ENCODE results near the gene RYR2.

Gene RYR2

DNA sequence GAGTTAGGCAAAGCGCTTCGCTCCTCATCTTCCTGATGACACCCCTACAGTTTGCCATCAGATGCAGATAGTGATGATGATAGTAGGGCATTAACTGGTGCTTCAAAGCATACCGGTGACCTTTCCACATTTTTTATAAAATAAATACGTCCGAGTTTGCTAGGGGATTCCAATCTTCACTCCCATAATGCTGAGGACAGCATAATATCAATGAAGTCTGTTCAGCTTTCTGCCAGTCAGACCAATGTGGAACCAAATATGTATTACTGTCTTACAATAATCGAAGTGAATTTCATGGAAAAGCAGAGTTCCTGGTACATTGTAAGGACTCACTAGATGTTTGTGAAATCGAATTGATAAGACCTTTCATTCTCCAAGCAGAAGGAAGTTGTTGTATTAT, 258.7 kb downstream of the RYR2 start:
- H4K20me1 ChIP-seq (ENCODE audit: insufficient read depth, low read length), result no peaks in the 10 kb centered on the region

DNA sequence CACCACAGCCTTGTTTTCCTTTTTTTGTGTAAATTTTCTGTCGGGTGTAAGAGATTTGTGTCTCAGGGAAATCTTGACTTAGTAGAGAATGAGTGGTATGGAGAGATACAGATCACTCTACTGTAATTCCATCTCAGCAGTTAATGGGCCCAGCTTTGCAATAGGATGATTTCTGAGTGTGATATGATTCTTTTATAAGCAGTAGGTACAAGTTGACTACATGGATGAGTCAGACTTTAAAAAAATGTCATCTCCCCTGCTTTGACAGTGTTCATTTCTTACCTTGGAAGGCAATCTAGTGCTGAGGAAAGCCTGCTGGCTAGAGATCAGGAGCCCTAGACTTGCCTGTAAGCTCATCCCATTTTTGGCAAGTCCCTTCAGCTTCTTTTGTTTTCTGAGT, 261.9 kb downstream of the RYR2 start:
- H3K27me3 ChIP-seq (ENCODE audit: low read depth, low read length), result peaks cover 10% of the 10 kb centered on the region; the same call in 1 of the 2 replicates
- no peaks in the 10 kb centered on the region for H4K20me1 ChIP-seq (ENCODE audit: insufficient read depth, low read length)
- H3K36me3 ChIP-seq (replicated peaks; ENCODE audit: low read depth, low read length), result no peaks in the 10 kb centered on the region
- no peaks in the 10 kb centered on the region for H3K79me2 ChIP-seq (ENCODE audit: low read length)
- H3K9me3 ChIP-seq (ENCODE audit: insufficient read depth, low read length), result no peaks in the 10 kb centered on the region
- H2AFZ ChIP-seq (ENCODE audit: low read depth, low read length), result no peak overlapping the region
- H3K4me1 ChIP-seq (ENCODE audit: low read length), result no peaks in the 10 kb centered on the region
- no peak overlapping the region for H3K4me2 ChIP-seq (ENCODE audit: low read length)
- no peak overlapping the region for H3K27ac ChIP-seq (ENCODE audit: low read length)
- TF ChIP-seq, protein P1, sequence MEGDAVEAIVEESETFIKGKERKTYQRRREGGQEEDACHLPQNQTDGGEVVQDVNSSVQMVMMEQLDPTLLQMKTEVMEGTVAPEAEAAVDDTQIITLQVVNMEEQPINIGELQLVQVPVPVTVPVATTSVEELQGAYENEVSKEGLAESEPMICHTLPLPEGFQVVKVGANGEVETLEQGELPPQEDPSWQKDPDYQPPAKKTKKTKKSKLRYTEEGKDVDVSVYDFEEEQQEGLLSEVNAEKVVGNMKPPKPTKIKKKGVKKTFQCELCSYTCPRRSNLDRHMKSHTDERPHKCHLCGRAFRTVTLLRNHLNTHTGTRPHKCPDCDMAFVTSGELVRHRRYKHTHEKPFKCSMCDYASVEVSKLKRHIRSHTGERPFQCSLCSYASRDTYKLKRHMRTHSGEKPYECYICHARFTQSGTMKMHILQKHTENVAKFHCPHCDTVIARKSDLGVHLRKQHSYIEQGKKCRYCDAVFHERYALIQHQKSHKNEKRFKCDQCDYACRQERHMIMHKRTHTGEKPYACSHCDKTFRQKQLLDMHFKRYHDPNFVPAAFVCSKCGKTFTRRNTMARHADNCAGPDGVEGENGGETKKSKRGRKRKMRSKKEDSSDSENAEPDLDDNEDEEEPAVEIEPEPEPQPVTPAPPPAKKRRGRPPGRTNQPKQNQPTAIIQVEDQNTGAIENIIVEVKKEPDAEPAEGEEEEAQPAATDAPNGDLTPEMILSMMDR (IDR thresholded peaks at IDR 0.05; ENCODE audit: low read depth, low read length), result no peak
- no peak overlapping the region for H3K9ac ChIP-seq (ENCODE audit: low read length)
- H3K4me3 ChIP-seq (ENCODE audit: low read length), result no peak overlapping the region

More for the DNA sequence above, 258.7 kb downstream of the RYR2 start:
- no peaks in the 10 kb centered on the region for H3K4me1 ChIP-seq (ENCODE audit: low read length)
- H3K36me3 ChIP-seq (replicated peaks; ENCODE audit: low read depth, low read length), result no peaks in the 10 kb centered on the region
- H3K27ac ChIP-seq (ENCODE audit: low read length), result no peak overlapping the region
- no peak overlapping the region for H3K4me2 ChIP-seq (ENCODE audit: low read length)
- H3K9me3 ChIP-seq (ENCODE audit: insufficient read depth, low read length), result no peaks in the 10 kb centered on the region
- peaks cover 10% of the 10 kb centered on the region; the same call in 1 of the 2 replicates for H3K27me3 ChIP-seq (ENCODE audit: low read depth, low read length)
- H3K79me2 ChIP-seq (ENCODE audit: low read length), result no peaks in the 10 kb centered on the region
- H3K4me3 ChIP-seq (ENCODE audit: low read length), result no peak overlapping the region
- TF ChIP-seq EZH2phosphoT487 (IDR thresholded peaks at IDR 0.05; ENCODE audit: low read depth), result no peak
- TF ChIP-seq, protein P1 (IDR thresholded peaks at IDR 0.05; ENCODE audit: low read depth, low read length), result no peak
- H3K9ac ChIP-seq (ENCODE audit: low read length), result no peak overlapping the region
- H2AFZ ChIP-seq (ENCODE audit: low read depth, low read length), result no peak overlapping the region

DNA sequence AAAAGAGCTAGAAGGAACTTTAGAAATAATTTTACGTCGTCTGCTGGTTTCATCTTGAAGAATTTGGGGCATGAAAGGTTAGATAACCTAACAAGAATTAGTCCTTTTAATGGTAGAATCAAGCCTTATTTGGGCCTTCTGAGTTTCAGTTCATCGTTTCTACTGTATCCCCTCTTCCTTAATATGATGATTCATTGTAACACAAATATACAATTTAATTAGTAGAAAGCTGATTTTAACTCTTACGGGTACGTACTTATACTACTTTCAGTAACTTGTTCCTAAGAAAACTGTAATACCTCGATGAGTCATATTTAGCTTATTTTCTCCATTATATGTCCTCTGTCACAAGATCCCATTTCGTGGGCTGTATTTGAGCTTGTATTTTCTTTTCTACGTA, 264.7 kb downstream of the RYR2 start:
- H3K9ac ChIP-seq (ENCODE audit: low read length), result no peak overlapping the region
- H2AFZ ChIP-seq (ENCODE audit: low read depth, low read length), result no peak overlapping the region

DNA sequence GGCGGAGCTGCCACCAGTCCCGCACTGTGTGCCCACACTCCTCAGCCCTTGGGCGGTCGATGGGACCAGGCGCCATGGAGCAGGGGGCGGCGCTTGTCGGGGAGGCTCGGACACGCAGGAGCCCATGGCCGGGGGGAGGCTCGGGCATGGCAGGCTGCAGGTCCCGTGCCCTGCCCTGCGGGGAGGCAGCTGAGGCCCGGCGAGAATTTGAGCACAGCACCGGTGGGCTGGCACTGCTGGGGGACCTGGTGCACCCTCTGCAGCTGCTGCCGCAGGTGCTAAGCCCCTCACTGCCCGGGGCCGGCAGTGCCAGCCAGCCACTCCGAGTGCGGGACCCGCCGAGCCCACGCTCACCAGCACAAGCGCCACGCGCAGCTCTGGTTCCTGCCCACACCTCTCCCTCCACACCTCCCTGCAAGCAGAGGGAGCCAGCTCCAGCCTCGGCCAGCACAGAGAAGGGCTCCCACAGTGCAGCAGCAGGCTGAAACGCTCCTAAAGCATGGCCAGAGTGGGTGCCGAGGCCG, 267.7 kb downstream of the RYR2 start:
- no peak overlapping the region for H3K27ac ChIP-seq (ENCODE audit: low read length)
- H4K20me1 ChIP-seq (ENCODE audit: insufficient read depth, low read length), result no peaks in the 10 kb centered on the region
- no peaks in the 10 kb centered on the region for H3K79me2 ChIP-seq (ENCODE audit: low read length)
- no peaks in the 10 kb centered on the region for H3K4me1 ChIP-seq (ENCODE audit: low read length)
- TF ChIP-seq EZH2phosphoT487 (IDR thresholded peaks at IDR 0.05; ENCODE audit: low read depth), result no peak
- TF ChIP-seq, protein P1 (IDR thresholded peaks at IDR 0.05; ENCODE audit: low read depth, low read length), result no peak
- H3K27me3 ChIP-seq (ENCODE audit: low read depth, low read length), result peaks cover 5% of the 10 kb centered on the region; the same call in 1 of the 2 replicates
- H3K4me2 ChIP-seq (ENCODE audit: low read length), result no peak overlapping the region
- no peaks in the 10 kb centered on the region for H3K36me3 ChIP-seq (replicated peaks; ENCODE audit: low read depth, low read length)
- no peak overlapping the region for H2AFZ ChIP-seq (ENCODE audit: low read depth, low read length)
- H3K9ac ChIP-seq (ENCODE audit: low read length), result no peak overlapping the region
- no peak overlapping the region for H3K4me3 ChIP-seq (ENCODE audit: low read length)
- H3K9me3 ChIP-seq (ENCODE audit: insufficient read depth, low read length), result no peaks in the 10 kb centered on the region

More for the DNA sequence above, 264.7 kb downstream of the RYR2 start:
- no peak overlapping the region for H3K4me2 ChIP-seq (ENCODE audit: low read length)
- H3K9me3 ChIP-seq (ENCODE audit: insufficient read depth, low read length), result no peaks in the 10 kb centered on the region
- no peaks in the 10 kb centered on the region for H3K4me1 ChIP-seq (ENCODE audit: low read length)
- H3K27ac ChIP-seq (ENCODE audit: low read length), result no peak overlapping the region
- no peaks in the 10 kb centered on the region for H3K36me3 ChIP-seq (replicated peaks; ENCODE audit: low read depth, low read length)
- TF ChIP-seq EZH2phosphoT487 (IDR thresholded peaks at IDR 0.05; ENCODE audit: low read depth), result no peak
- TF ChIP-seq, protein P1 (IDR thresholded peaks at IDR 0.05; ENCODE audit: low read depth, low read length), result no peak
- no peaks in the 10 kb centered on the region for H3K79me2 ChIP-seq (ENCODE audit: low read length)
- H3K4me3 ChIP-seq (ENCODE audit: low read length), result no peak overlapping the region
- no peaks in the 10 kb centered on the region for H4K20me1 ChIP-seq (ENCODE audit: insufficient read depth, low read length)
- H3K27me3 ChIP-seq (ENCODE audit: low read depth, low read length), result peaks cover 2% of the 10 kb centered on the region; the same call in 1 of the 2 replicates

All from OCI-LY3 (cell line).